ENCODE results near the gene TSPAN8.

DNA sequence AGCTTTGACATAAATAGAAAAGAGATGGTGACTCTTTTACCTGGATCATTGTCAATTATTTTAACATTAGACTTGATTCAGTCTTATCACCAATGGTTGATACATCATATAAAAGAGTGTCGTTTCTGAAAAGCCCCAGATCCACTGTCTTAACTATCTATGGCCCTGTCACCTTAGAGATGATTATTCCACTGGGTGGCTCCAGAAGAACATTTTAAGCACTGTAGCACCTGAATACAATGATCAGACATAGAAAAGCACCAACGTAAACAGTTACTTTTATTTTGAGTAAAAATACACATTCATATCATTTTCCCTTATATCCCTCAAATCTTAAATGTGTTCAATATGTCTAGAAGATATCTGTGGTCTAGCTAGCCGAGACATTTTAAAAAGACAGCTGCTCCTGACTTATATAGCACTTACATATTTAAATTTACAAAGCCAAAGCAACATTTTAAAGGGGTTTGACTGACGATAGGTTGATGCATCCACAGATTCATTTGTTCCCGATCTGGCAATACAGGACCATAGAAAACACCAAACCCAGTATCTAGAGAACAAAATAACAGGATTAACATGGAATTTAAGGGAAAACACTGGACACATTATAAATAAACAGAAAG, 32.9 kb downstream of the TSPAN8 start:
- TF ChIP-seq CTCF (IDR thresholded peaks at IDR 0.05) = no peak
- TF ChIP-seq, protein P1, sequence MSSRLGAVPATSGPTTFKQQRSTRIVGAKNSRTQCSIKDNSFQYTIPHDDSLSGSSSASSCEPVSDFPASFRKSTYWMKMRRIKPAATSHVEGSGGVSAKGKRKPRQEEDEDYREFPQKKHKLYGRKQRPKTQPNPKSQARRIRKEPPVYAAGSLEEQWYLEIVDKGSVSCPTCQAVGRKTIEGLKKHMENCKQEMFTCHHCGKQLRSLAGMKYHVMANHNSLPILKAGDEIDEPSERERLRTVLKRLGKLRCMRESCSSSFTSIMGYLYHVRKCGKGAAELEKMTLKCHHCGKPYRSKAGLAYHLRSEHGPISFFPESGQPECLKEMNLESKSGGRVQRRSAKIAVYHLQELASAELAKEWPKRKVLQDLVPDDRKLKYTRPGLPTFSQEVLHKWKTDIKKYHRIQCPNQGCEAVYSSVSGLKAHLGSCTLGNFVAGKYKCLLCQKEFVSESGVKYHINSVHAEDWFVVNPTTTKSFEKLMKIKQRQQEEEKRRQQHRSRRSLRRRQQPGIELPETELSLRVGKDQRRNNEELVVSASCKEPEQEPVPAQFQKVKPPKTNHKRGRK (CRISPR knock-in tag; IDR thresholded peaks at IDR 0.05; ENCODE audit: borderline replicate concordance) = no peak
- no peak for TF ChIP-seq TEAD1 (CRISPR knock-in tag; IDR thresholded peaks at IDR 0.05)

Measured in WTC11 (cell line).